Endothelial cell of umbilical vein (primary cell): Measurements from ENCODE around the gene OAS3. TPM values are rescaled to one million over a fixed set of nuclear protein-coding genes. Genes with fewer than 3 reads are reported as not detected.

ENCODE experiments used
- BruUV-seq: library from RNA; stranded (reverse); fragments of 400-500 nt; replicated peaks from 2 replicates; lab custom pipeline; 2021; lab: Mats Ljungman, UMichigan
- CTCF ChIA-PET: fragments of 300-600, 350-600 bp; sonication (Branson Sonifier 250); formaldehyde crosslinking; loops from one replicate; lab custom pipeline; 2021; ENCODE audit warnings: antibody characterized with exemption, inconsistent platforms; lab: Charles Lee
- POLR2A ChIA-PET: fragments of 300-600, 350-600 bp; sonication (Branson Sonifier 250); formaldehyde crosslinking; loops from one replicate; lab custom pipeline; 2021; ENCODE audit warnings: antibody characterized with exemption, inconsistent platforms; lab: Charles Lee
- DNase-seq: peaks from one replicate; pipeline ENCODE4 v3.0.0-alpha.2; 2011; ENCODE audit warnings: low read depth, low spot score
- FAIRE-seq: peaks from 2 replicates; lab custom pipeline; 2011; peaks lifted over from hg19 to GRCh38; lab: Jason Lieb, UNC
- H2AFZ ChIP-seq: 2 replicates; pipeline ENCODE4 v1.6.0; 2012; ENCODE audit warnings: low read depth, low read length, control low read depth, inconsistent platforms
- H3K27ac ChIP-seq: 2 replicates; pipeline ENCODE4 v1.5.1; 2011; ENCODE audit warnings: low read depth, mild to moderate bottlenecking, control low read depth, low read length, moderate library complexity; ENCODE audit not compliant: insufficient read depth
- H3K27me3 ChIP-seq, 2 experiments: 2 replicates each; pipeline versions ENCODE4 v1.6.0 to v1.6.1; 2011; ENCODE audit warnings: low read length in 2 of 2, mixed read lengths in 1 of 2; ENCODE audit not compliant: control insufficient read depth in 2 of 2, insufficient read depth in 2 of 2
- H3K36me3 ChIP-seq, 2 experiments: 2 replicates in 1 of 2; 3 replicates in 1 of 2; pipeline ENCODE4 v1.5.1; 2011; ENCODE audit warnings: low read length in 2 of 2, mild to moderate bottlenecking in 1 of 2, moderate library complexity in 1 of 2; ENCODE audit not compliant: control insufficient read depth in 2 of 2, insufficient read depth in 2 of 2; ENCODE audit errors: extremely low read depth in 1 of 2
- H3K4me1 ChIP-seq: 3 replicates; pipeline ENCODE4 v1.5.1; 2011; ENCODE audit warnings: mild to moderate bottlenecking, low read length; ENCODE audit not compliant: control insufficient read depth, insufficient read depth; ENCODE audit errors: extremely low read depth
- H3K4me2 ChIP-seq: 2 replicates; pipeline ENCODE4 v1.6.1; 2011; ENCODE audit warnings: low read length, control low read depth, mixed read lengths; ENCODE audit not compliant: insufficient read depth
- H3K4me3 ChIP-seq, 3 experiments: fragments of 200-600 bp in 1 of 3; sonication (generic), shearing (Covaris generic) in 1 of 3; replicated peaks in 1 of 3; 2 replicates each; pipeline ENCODE4 v1.5.1; 2011 to 2016; ENCODE audit warnings: control low read depth in 3 of 3, low read length in 3 of 3, mild to moderate bottlenecking in 2 of 3, inconsistent platforms in 1 of 3, low read depth in 1 of 3, moderate library complexity in 1 of 3; ENCODE audit not compliant: insufficient read depth in 1 of 3
- H3K79me2 ChIP-seq: 2 replicates; pipeline ENCODE4 v1.6.0; 2012; ENCODE audit warnings: low read length, inconsistent platforms; ENCODE audit not compliant: control insufficient read depth, insufficient read depth
- H3K9ac ChIP-seq: replicated peaks from 2 replicates; pipeline ENCODE3; 2011; ENCODE audit warnings: low read length, control low read depth; ENCODE audit not compliant: insufficient read depth; ENCODE audit errors: extremely low read depth
- H3K9me1 ChIP-seq: replicated peaks from 3 replicates; pipeline ENCODE4 v1.6.0; 2011; ENCODE audit warnings: mild to moderate bottlenecking, low read length; ENCODE audit not compliant: control insufficient read depth, insufficient read depth; ENCODE audit errors: extremely low read depth
- H3K9me3 ChIP-seq: replicated peaks from 2 replicates; pipeline ENCODE4 v1.5.1; 2012; ENCODE audit warnings: low read length, inconsistent platforms; ENCODE audit not compliant: control insufficient read depth, insufficient read depth
- H4K20me1 ChIP-seq: replicated peaks from 2 replicates; pipeline ENCODE3; 2011; ENCODE audit warnings: mild to moderate bottlenecking, low read length; ENCODE audit not compliant: control insufficient read depth, insufficient read depth; ENCODE audit errors: extremely low read depth
- EZH2 ChIP-seq: IDR thresholded peaks from 2 replicates; pipeline ENCODE4 v1.6.1; 2012; ENCODE audit warnings: borderline replicate concordance, low read depth, mild to moderate bottlenecking, moderate library complexity, low read length, inconsistent platforms; ENCODE audit not compliant: severe bottlenecking
- FOS ChIP-seq: IDR thresholded peaks from 2 replicates; pipeline ENCODE4 v1.6.1; 2011; ENCODE audit warnings: mild to moderate bottlenecking, low read length, moderate library complexity, borderline replicate concordance; ENCODE audit not compliant: insufficient read depth
- GATA2 ChIP-seq: IDR thresholded peaks from 2 replicates; pipeline ENCODE4 v1.7.0; 2011; ENCODE audit warnings: low read depth, mild to moderate bottlenecking, moderate library complexity, mixed read lengths, low read length; ENCODE audit not compliant: insufficient read length, insufficient read depth
- JUN ChIP-seq: IDR thresholded peaks from 2 replicates; pipeline ENCODE4 v1.6.1; 2011; ENCODE audit warnings: borderline replicate concordance, low read depth; ENCODE audit not compliant: insufficient read length, insufficient read depth
- MYC ChIP-seq: IDR thresholded peaks from one replicate; pipeline ENCODE4 v1.6.1; 2011; ENCODE audit warnings: mild to moderate bottlenecking, low read depth, low read length
- POLR2A ChIP-seq: IDR thresholded peaks from 2 replicates; pipeline ENCODE4 v1.6.1; 2012; ENCODE audit warnings: low read depth, mild to moderate bottlenecking, control low read depth, low read length
- POLR2AphosphoS5 ChIP-seq: IDR thresholded peaks from 2 replicates; pipeline ENCODE4 v1.6.1; 2012; ENCODE audit warnings: low read depth, mild to moderate bottlenecking, control low read depth, low read length, moderate library complexity; ENCODE audit not compliant: insufficient read depth
- dilution Hi-C: fragments of 300-500 bp; cut with MboI; formaldehyde crosslinking; loops from one replicate; pipeline ENCODE4 v1.15.0; 2019; ENCODE audit warnings: low sequenced_read_pairs; ENCODE audit not compliant: extremely low pct_ligation_motif_present
- intact Hi-C: fragments of 100-400 bp; cut with micrococcal nuclease; formaldehyde crosslinking; loops from one replicate; pipeline ENCODE4 v1.10.0; 2022
- polyA plus RNA-seq, 4 experiments: library from polyadenylated mRNA; depleted of rRNA in 3 of 4; stranded (reverse) in 3 of 4; unstranded in 1 of 4; fragments of >200 nt; gene quantifications; 2 replicates each; pipeline versions ENCODE4 v1.2.1 to v1.2.3, GENCODE V29; 2011 to 2012; ENCODE audit warnings: missing spikeins in 1 of 4
- total RNA-seq: library from RNA; stranded (reverse); gene quantifications from 2 replicates; pipeline ENCODE4 v1.2.3, GENCODE V29; 2021
- TF ChIP-seq, protein P1 (sequence below), 2 donors: IDR thresholded peaks; 1 replicate in 1 of 2; 2 replicates in 1 of 2; pipeline ENCODE4 v1.5.1; 2011; ENCODE audit warnings: low read length in 2 of 2, mild to moderate bottlenecking in 2 of 2, moderate library complexity in 2 of 2, control low read depth in 1 of 2, inconsistent platforms in 1 of 2, low read depth in 1 of 2; ENCODE audit not compliant: insufficient read depth in 1 of 2; ENCODE audit errors: extremely low read depth in 1 of 2
- TF ChIP-seq, protein P2 (sequence below): IDR thresholded peaks from 2 replicates; pipeline ENCODE4 v1.6.1; 2011; ENCODE audit not compliant: insufficient read depth, insufficient read length

Gene OAS3
- total and polyA plus RNA-seq, 2 donors (not counting 3 experiments of a cell fraction or from before 2014, with no cell fraction given): 13.1 to 19.8 TPM

GRCh38 chr12:112891093-112892024 lies 46.9 kb upstream of the OAS3 start:
- Histone ChIP-seq H3K79me2 (no peaks in the 10 kb centered on the region), H3K27ac (no peak overlapping the region), H3K9me3 (no peaks in the 10 kb centered on the region), H2AFZ (no peak overlapping the region), H3K27me3 (no peaks in the 10 kb centered on the region), H3K4me2 (no peak overlapping the region), H3K9ac (no peak overlapping the region), H3K4me3 (no peak overlapping the region), H3K9me1 (no peaks in the 10 kb centered on the region), H3K36me3 (no peaks in the 10 kb centered on the region), H4K20me1 (no peaks in the 10 kb centered on the region), H3K4me1 (no peaks in the 10 kb centered on the region)
- no TSS peak for BruUV-seq
- no peak for FAIRE-seq
- intact Hi-C loops: no loop called here
- peak; percentile 17 for DNase-seq
- ChIA-PET CTCF (interaction anchor here (1.3 kb wide), 1 partner anchor 9 kb away, joined by 8 read pairs; no protein-coding TSS in a partner anchor), POLR2A (no interaction called here)
- TF ChIP-seq, protein P1, sequence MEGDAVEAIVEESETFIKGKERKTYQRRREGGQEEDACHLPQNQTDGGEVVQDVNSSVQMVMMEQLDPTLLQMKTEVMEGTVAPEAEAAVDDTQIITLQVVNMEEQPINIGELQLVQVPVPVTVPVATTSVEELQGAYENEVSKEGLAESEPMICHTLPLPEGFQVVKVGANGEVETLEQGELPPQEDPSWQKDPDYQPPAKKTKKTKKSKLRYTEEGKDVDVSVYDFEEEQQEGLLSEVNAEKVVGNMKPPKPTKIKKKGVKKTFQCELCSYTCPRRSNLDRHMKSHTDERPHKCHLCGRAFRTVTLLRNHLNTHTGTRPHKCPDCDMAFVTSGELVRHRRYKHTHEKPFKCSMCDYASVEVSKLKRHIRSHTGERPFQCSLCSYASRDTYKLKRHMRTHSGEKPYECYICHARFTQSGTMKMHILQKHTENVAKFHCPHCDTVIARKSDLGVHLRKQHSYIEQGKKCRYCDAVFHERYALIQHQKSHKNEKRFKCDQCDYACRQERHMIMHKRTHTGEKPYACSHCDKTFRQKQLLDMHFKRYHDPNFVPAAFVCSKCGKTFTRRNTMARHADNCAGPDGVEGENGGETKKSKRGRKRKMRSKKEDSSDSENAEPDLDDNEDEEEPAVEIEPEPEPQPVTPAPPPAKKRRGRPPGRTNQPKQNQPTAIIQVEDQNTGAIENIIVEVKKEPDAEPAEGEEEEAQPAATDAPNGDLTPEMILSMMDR (IDR thresholded peaks at IDR 0.05; ENCODE audit: extremely low read depth in 1 of 2, insufficient read depth in 1 of 2, low read depth in 1 of 2, low read length in 2 of 2): no peak
- TF ChIP-seq, protein P2, sequence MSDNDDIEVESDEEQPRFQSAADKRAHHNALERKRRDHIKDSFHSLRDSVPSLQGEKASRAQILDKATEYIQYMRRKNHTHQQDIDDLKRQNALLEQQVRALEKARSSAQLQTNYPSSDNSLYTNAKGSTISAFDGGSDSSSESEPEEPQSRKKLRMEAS: no peak
- TF ChIP-seq POLR2AphosphoS5 (no peak), FOS (no peak), EZH2 (no peak), POLR2A (no peak), JUN (no peak), GATA2 (no peak), MYC (no peak)
- dilution Hi-C loops: no loop called here
